Gastroesophageal sphincter (tissue), 3 donors: ENCODE data around the gene DDX10.

ENCODE experiments used
- EP300 ChIP-seq: sonication (generic); formaldehyde crosslinking; IDR thresholded peaks from one replicate; pipeline ENCODE4 v1.6.1; 2017; ENCODE audit warnings: antibody characterized with exemption, mild to moderate bottlenecking
- POLR2A ChIP-seq, 2 donors: fragments of 450-650 bp; IDR thresholded peaks; one replicate each; pipeline ENCODE4 v1.6.1; 2017; ENCODE audit warnings: antibody characterized with exemption in 2 of 2, mild to moderate bottlenecking in 2 of 2, moderate library complexity in 1 of 2
- POLR2AphosphoS5 ChIP-seq: sonication (generic); formaldehyde crosslinking; IDR thresholded peaks from one replicate; pipeline ENCODE4 v1.6.1; 2017; ENCODE audit warnings: antibody characterized with exemption
- TF ChIP-seq, protein P1 (sequence below), 4 experiments: fragments of 200-600 bp in 2 of 4; fragments of 450-650 bp in 2 of 4; sonication (generic) in 1 of 4; IDR thresholded peaks; one replicate each; pipeline ENCODE4 v1.5.1; 2017 to 2019; ENCODE audit warnings: antibody characterized with exemption in 4 of 4, mild to moderate bottlenecking in 2 of 4, moderate library complexity in 2 of 4

- TF ChIP-seq, protein P1, sequence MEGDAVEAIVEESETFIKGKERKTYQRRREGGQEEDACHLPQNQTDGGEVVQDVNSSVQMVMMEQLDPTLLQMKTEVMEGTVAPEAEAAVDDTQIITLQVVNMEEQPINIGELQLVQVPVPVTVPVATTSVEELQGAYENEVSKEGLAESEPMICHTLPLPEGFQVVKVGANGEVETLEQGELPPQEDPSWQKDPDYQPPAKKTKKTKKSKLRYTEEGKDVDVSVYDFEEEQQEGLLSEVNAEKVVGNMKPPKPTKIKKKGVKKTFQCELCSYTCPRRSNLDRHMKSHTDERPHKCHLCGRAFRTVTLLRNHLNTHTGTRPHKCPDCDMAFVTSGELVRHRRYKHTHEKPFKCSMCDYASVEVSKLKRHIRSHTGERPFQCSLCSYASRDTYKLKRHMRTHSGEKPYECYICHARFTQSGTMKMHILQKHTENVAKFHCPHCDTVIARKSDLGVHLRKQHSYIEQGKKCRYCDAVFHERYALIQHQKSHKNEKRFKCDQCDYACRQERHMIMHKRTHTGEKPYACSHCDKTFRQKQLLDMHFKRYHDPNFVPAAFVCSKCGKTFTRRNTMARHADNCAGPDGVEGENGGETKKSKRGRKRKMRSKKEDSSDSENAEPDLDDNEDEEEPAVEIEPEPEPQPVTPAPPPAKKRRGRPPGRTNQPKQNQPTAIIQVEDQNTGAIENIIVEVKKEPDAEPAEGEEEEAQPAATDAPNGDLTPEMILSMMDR (IDR thresholded peaks at IDR 0.05): no peak
- TF ChIP-seq POLR2A (IDR thresholded peaks at IDR 0.05) (no peak), EP300 (no peak), POLR2AphosphoS5 (no peak)
Observed at GRCh38 chr11:108914981-108915380, 250.1 kb downstream of the DDX10 start.
